ENCODE results near the gene KLF14. TPM values are rescaled to one million over a fixed set of nuclear protein-coding genes. Genes with fewer than 3 reads are reported as not detected.
"Not testable (repeated sequence)": the region's sequence is repeated elsewhere in the genome, so short reads cannot be mapped to it uniquely, and the experiment has no call there.

KLF14 gene
- not detected for total RNA-seq (ENCODE audit: unreplicated experiment)
- long read RNA-seq: 0 reads

- peak within 1 kb of the TSS; percentile 80 for H3K4me3 Mint-ChIP-seq (ENCODE audit: unreplicated experiment)
- peak; percentile 52 for DNase-seq
- no peak within 1 kb of the TSS for H3K27ac Mint-ChIP-seq (ENCODE audit: unreplicated experiment)
- peaks cover 25% of the 10 kb centered on the region for H3K27me3 Mint-ChIP-seq (ENCODE audit: unreplicated experiment)
- H3K9me3 Mint-ChIP-seq (ENCODE audit: unreplicated experiment): peaks cover 15% of the 10 kb centered on the region
- TF ChIP-seq CTCF (IDR thresholded peaks at IDR 0.05; ENCODE audit: partially characterized antibody, unreplicated experiment): no peak
- peaks cover 16% of the 10 kb centered on the region for H3K36me3 Mint-ChIP-seq (ENCODE audit: unreplicated experiment)
- H3K4me1 Mint-ChIP-seq (ENCODE audit: low read depth, unreplicated experiment): no peaks in the 10 kb centered on the region
Observed at GRCh38 chr7:130733931-130734814, at the start of gene KLF14. Gene KLF14, minus strand, starts transcription at chr7:130734207. Its CDS starts 174 bp downstream, at chr7:130734033.

- Mint-ChIP-seq H3K27ac (ENCODE audit: unreplicated experiment) (no peak overlapping the region), H3K36me3 (ENCODE audit: unreplicated experiment) (no peaks in the 10 kb centered on the region), H3K4me3 (ENCODE audit: unreplicated experiment) (no peak overlapping the region), H3K9me3 (ENCODE audit: unreplicated experiment) (no peaks in the 10 kb centered on the region), H3K27me3 (ENCODE audit: unreplicated experiment) (no peaks in the 10 kb centered on the region), H3K4me1 (ENCODE audit: low read depth, unreplicated experiment) (no peaks in the 10 kb centered on the region)
- DNase-seq: no peak
- TF ChIP-seq CTCF (IDR thresholded peaks at IDR 0.05; ENCODE audit: partially characterized antibody, unreplicated experiment): no peak
Observed at GRCh38 chr7:130781346-130781745, 47.3 kb upstream of the KLF14 start.

GRCh38 chr7:130777426-130777825, 43.4 kb upstream of the KLF14 start:
- Mint-ChIP-seq H3K4me1 (ENCODE audit: low read depth, unreplicated experiment) (no peaks in the 10 kb centered on the region), H3K36me3 (ENCODE audit: unreplicated experiment) (no peaks in the 10 kb centered on the region), H3K9me3 (ENCODE audit: unreplicated experiment) (no peaks in the 10 kb centered on the region), H3K4me3 (ENCODE audit: unreplicated experiment) (no peak overlapping the region), H3K27me3 (ENCODE audit: unreplicated experiment) (no peaks in the 10 kb centered on the region), H3K27ac (ENCODE audit: unreplicated experiment) (no peak overlapping the region)
- no peak for DNase-seq
- TF ChIP-seq CTCF (IDR thresholded peaks at IDR 0.05; ENCODE audit: partially characterized antibody, unreplicated experiment): no peak

- not testable (repeated sequence) for H3K4me3 Mint-ChIP-seq (ENCODE audit: unreplicated experiment); DNase-seq; H3K27ac Mint-ChIP-seq (ENCODE audit: unreplicated experiment); H3K9me3 Mint-ChIP-seq (ENCODE audit: unreplicated experiment); H3K27me3 Mint-ChIP-seq (ENCODE audit: unreplicated experiment); H3K4me1 Mint-ChIP-seq (ENCODE audit: low read depth, unreplicated experiment)
- H3K36me3 Mint-ChIP-seq (ENCODE audit: unreplicated experiment): peaks cover 13% of the 10 kb centered on the region
Observed at GRCh38 chr7:130772456-130772855, 38.4 kb upstream of the KLF14 start.

- no peak overlapping the region for H3K27ac Mint-ChIP-seq (ENCODE audit: unreplicated experiment)
- no peaks in the 10 kb centered on the region for H3K4me1 Mint-ChIP-seq (ENCODE audit: low read depth, unreplicated experiment)
- H3K9me3 Mint-ChIP-seq (ENCODE audit: unreplicated experiment): peaks cover 3% of the 10 kb centered on the region
- no peak overlapping the region for H3K4me3 Mint-ChIP-seq (ENCODE audit: unreplicated experiment)
- TF ChIP-seq CTCF (IDR thresholded peaks at IDR 0.05; ENCODE audit: partially characterized antibody, unreplicated experiment): no peak
- peaks cover 13% of the 10 kb centered on the region for H3K36me3 Mint-ChIP-seq (ENCODE audit: unreplicated experiment)
- no peak for DNase-seq
- peaks cover 1% of the 10 kb centered on the region for H3K27me3 Mint-ChIP-seq (ENCODE audit: unreplicated experiment)
Observed at GRCh38 chr7:130768854-130769253, 34.8 kb upstream of the KLF14 start.

GRCh38 chr7:130764569-130764968, 30.6 kb upstream of the KLF14 start:
- DNase-seq; H3K4me1 Mint-ChIP-seq (ENCODE audit: low read depth, unreplicated experiment); H3K9me3 Mint-ChIP-seq (ENCODE audit: unreplicated experiment); H3K4me3 Mint-ChIP-seq (ENCODE audit: unreplicated experiment); H3K27me3 Mint-ChIP-seq (ENCODE audit: unreplicated experiment); H3K27ac Mint-ChIP-seq (ENCODE audit: unreplicated experiment); H3K36me3 Mint-ChIP-seq (ENCODE audit: unreplicated experiment): not testable (repeated sequence)
